PFSK-1 (cell line): ENCODE results near the gene GTF2F2.

Experiments used
- FOXP2 ChIP-seq: optimal IDR thresholded peaks from 2 replicates; pipeline ENCODE3; 2011; ENCODE audit warnings: borderline replicate concordance, control low read depth, inconsistent platforms; ENCODE audit not compliant: insufficient read depth; ENCODE audit errors: extremely low read length, extremely low read depth
- POLR2AphosphoS5 ChIP-seq: IDR thresholded peaks from 2 replicates; pipeline ENCODE4 v1.6.1; 2012; ENCODE audit warnings: low read depth, mild to moderate bottlenecking, control low read depth, low read length, moderate library complexity
- REST ChIP-seq, 2 experiments: IDR thresholded peaks; 2 replicates each; pipeline versions ENCODE4 v1.6.1 to v1.8.0; 2011 to 2012; ENCODE audit warnings: low read depth in 2 of 2, low read length in 2 of 2, control low read depth in 1 of 2, inconsistent platforms in 1 of 2, mild to moderate bottlenecking in 1 of 2, moderate library complexity in 1 of 2; ENCODE audit not compliant: insufficient read depth in 1 of 2
- SIN3A ChIP-seq: IDR thresholded peaks from 2 replicates; pipeline ENCODE4 v1.6.1; 2012; ENCODE audit warnings: mild to moderate bottlenecking, low read length, moderate library complexity, borderline replicate concordance; ENCODE audit not compliant: insufficient read depth
- TAF1 ChIP-seq: IDR thresholded peaks from 2 replicates; pipeline ENCODE4 v1.6.1; 2012; ENCODE audit warnings: low read length, control low read depth, borderline replicate concordance; ENCODE audit not compliant: insufficient read depth

GTF2F2 gene

GRCh38 chr13:45105895-45106294 lies 14.4 kb upstream of the GTF2F2 start:
- no peak for TF ChIP-seq SIN3A
- TF ChIP-seq POLR2AphosphoS5: no peak
- no peak for TF ChIP-seq FOXP2
- TF ChIP-seq TAF1: no peak
- TF ChIP-seq REST (IDR thresholded peaks at IDR 0.05; ENCODE audit: insufficient read depth in 1 of 2, low read depth in 2 of 2, low read length in 2 of 2): no peak

GRCh38 chr13:45107539-45107938 lies 12.8 kb upstream of the GTF2F2 start:
- TF ChIP-seq TAF1: no peak
- no peak for TF ChIP-seq SIN3A
- no peak for TF ChIP-seq POLR2AphosphoS5
- TF ChIP-seq FOXP2: no peak
- TF ChIP-seq REST (IDR thresholded peaks at IDR 0.05; ENCODE audit: insufficient read depth in 1 of 2, low read depth in 2 of 2, low read length in 2 of 2): no peak

DNA sequence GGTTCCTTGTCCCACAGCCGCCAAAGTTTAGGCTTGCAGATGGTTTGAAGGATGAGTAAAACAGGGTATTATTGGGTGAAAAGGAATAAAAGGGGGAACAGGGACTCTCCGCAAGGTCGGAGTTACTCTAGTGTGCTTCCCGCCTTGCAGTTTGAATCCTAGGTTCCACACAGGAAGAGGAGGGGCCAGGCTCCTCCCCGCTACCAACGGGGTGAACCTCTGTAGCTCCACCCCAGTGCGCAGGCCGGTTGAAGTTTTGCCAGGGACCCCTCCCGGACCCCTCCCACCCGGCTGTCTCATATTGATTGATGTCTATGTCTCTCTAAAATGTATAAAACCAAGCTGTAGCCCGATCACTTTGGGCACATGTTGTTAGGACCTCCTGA lies 11.6 kb upstream of the GTF2F2 start:
- TF ChIP-seq POLR2AphosphoS5: no peak
- TF ChIP-seq FOXP2: no peak
- TF ChIP-seq TAF1: no peak
- no peak for TF ChIP-seq REST (IDR thresholded peaks at IDR 0.05; ENCODE audit: insufficient read depth in 1 of 2, low read depth in 2 of 2, low read length in 2 of 2)
- TF ChIP-seq SIN3A: no peak

- no peak for TF ChIP-seq REST (IDR thresholded peaks at IDR 0.05; ENCODE audit: insufficient read depth in 1 of 2, low read depth in 2 of 2, low read length in 2 of 2)
- no peak for TF ChIP-seq FOXP2
- no peak for TF ChIP-seq SIN3A
- no peak for TF ChIP-seq TAF1
- no peak for TF ChIP-seq POLR2AphosphoS5
Measured at GRCh38 chr13:45109102-45109720, 11.1 kb upstream of the GTF2F2 start.
